Measurements from ENCODE around the gene ZIC5. TPM values are rescaled to one million over a fixed set of nuclear protein-coding genes. Genes with fewer than 3 reads are reported as not detected.

Gene ZIC5
- total RNA-seq, 1 donor from 2014 or later = not detected

DNA sequence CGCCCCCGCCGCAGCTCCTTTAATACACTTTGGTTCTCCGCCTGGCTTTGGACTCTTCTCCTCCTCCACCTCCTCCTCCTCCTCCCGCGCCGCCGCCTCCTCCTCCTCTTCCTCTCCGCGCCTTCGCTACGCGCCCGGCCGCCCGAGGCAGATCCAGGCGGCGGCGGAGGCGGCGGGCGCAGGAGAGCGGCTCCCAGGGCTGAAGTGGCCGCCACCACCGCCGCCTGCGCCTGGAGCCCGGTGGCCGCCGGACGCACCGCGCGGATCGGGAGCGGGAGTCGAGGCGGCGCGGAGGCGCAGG, 10.1 kb upstream of the ZIC5 start, which contains the start of gene ZIC2:
ZIC2 (plus strand) TSS at position 50 of the 301 bp plus-strand sequence. CDS start 281 bp downstream, outside the sequence.
- no peak for DNase-seq (ENCODE audit: low read depth)
- no peak for FAIRE-seq
- Histone ChIP-seq H3K27me3 (ENCODE audit: control insufficient read depth, insufficient read depth, low read length) (peaks cover 64% of the 10 kb centered on the region), H3K4me3 (ENCODE audit: low read depth, low read length) (peak within 1 kb of the TSS; percentile 47), H3K36me3 (ENCODE audit: control insufficient read depth, insufficient read depth, low read length) (no peaks in the 10 kb centered on the region)
- TF ChIP-seq, protein P1, sequence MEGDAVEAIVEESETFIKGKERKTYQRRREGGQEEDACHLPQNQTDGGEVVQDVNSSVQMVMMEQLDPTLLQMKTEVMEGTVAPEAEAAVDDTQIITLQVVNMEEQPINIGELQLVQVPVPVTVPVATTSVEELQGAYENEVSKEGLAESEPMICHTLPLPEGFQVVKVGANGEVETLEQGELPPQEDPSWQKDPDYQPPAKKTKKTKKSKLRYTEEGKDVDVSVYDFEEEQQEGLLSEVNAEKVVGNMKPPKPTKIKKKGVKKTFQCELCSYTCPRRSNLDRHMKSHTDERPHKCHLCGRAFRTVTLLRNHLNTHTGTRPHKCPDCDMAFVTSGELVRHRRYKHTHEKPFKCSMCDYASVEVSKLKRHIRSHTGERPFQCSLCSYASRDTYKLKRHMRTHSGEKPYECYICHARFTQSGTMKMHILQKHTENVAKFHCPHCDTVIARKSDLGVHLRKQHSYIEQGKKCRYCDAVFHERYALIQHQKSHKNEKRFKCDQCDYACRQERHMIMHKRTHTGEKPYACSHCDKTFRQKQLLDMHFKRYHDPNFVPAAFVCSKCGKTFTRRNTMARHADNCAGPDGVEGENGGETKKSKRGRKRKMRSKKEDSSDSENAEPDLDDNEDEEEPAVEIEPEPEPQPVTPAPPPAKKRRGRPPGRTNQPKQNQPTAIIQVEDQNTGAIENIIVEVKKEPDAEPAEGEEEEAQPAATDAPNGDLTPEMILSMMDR (IDR thresholded peaks at IDR 0.05; ENCODE audit: insufficient read depth, low read length, severe bottlenecking) = no peak

DNA sequence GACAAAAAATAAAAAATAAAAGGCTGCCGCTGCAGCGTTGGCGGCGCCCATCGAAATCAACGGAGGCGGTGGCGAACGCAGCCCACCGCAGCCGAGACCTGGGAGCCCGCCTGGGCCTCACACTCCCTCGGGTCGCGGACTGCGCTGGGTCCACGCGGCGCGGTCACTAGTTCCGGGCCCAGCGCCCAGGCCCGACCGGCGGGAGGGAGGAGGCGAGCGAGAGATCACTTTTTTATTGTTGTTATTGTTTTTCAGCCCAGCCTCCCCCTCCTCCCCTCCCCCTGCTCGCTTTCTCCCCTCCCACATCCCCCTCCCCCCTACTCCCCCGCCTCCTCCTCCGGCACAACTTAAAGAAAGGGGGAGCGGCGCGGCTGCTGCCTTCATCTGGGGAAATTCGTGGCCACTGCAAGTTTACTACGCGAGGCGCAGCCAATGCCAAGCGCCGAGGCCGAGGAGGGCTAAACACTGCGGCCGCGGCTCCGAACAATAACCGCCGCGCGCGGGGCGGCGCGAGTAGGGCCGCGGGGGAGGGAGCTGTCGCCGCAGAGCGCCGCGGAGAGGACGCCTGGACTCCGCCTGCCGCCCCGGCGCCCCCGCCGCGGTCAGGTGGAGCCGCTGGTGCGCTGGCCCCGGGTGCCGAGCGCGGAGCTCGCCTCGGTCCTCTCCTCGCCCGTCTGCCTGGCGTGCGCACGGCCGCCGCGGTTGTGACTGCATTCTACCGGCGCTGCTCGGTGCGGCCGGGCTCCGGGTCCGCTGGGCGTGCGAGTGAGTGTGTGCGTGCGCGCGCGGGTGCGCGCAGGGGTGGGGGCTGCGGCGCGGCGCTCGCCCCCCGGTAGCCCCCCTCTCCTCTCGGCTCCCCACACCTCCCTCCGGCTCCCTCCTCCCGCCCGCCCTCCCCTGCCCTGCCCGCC, 9.5 kb upstream of the ZIC5 start:
- TF ChIP-seq, protein P1 (IDR thresholded peaks at IDR 0.05; ENCODE audit: insufficient read depth, low read length, severe bottlenecking) = no peak
- Histone ChIP-seq H3K4me3 (ENCODE audit: low read depth, low read length) (peak overlapping the region; percentile 47), H3K27me3 (ENCODE audit: control insufficient read depth, insufficient read depth, low read length) (peaks cover 65% of the 10 kb centered on the region), H3K36me3 (ENCODE audit: control insufficient read depth, insufficient read depth, low read length) (no peaks in the 10 kb centered on the region)
- no peak for FAIRE-seq
- no peak for DNase-seq (ENCODE audit: low read depth)

DNA sequence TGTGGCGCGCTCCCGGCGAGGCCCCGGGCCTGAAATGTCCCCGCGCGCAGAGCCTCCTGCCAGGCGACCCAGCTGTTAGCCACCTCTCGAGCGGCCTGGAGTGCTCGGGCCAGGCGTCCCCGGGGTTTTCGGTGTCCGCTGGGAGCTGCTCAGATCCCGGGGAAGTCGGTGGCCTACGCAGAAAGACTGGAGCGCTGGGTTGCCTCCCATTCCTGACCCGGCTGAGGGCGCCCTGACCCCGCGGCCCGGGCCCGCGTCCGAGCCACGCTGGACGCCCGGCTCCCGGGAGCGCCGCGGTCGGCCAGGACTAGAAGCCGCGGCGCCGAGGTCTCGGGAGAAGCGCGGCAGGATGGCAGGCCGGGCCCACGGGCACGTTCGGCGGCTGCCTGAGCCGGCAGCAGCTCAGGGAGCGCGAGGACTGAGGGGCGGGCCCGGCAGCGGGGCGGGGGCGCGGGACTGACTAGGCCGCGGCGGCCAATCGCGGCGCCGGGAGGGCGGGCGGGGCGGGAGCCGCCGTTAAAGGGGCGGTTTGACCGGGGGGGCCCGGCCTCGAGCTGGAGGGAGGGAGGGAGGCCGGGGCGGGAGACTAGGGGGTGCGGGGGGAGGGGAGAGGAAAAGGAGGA, 8.7 kb upstream of the ZIC5 start:
- FAIRE-seq (no peak), DNase-seq (ENCODE audit: low read depth) (peak; percentile 25)
- TF ChIP-seq, protein P1 (IDR thresholded peaks at IDR 0.05; ENCODE audit: insufficient read depth, low read length, severe bottlenecking) = no peak
- Histone ChIP-seq H3K36me3 (ENCODE audit: control insufficient read depth, insufficient read depth, low read length) (no peaks in the 10 kb centered on the region), H3K4me3 (ENCODE audit: low read depth, low read length) (peak overlapping the region; percentile 47), H3K27me3 (ENCODE audit: control insufficient read depth, insufficient read depth, low read length) (peaks cover 71% of the 10 kb centered on the region)

DNA sequence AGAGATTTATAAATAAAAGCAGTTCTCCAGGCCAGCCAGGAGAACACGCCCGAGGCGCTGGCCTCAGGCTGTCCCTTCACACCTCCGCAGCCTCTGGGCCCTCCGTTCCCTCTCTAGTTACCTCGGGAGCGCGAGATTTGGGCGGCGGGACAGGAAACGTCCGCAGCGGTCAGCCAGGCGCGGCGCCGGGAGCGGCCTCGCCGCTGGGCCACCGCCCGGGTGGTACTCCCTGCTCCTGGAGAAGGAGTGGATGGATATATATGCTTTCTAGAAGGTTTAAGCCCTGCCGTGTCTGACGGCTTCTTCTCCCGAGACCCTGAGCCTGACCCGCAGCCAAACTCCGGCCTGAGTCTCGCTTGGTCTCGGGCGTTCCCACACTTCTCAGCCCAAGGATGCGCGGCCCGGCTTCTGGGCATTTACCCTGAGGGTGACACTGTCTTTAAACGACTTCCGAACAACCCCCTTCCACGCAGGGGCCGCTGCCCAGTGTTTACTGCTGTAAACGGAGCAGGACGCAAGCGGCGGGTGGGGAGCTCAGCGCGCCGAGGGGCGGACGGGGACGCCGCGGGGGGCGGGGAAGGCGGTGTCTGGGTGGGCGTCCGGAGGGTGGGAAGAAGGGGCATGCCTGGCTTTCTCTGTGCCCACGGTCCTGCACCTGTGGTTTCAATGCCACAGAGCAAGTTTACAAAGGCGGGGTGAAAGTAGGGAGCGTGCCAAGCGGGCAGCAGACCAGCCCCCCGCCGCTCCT, 8.1 kb upstream of the ZIC5 start:
- H3K36me3 ChIP-seq (ENCODE audit: control insufficient read depth, insufficient read depth, low read length) = no peaks in the 10 kb centered on the region
- H3K27me3 ChIP-seq (ENCODE audit: control insufficient read depth, insufficient read depth, low read length) = peaks cover 73% of the 10 kb centered on the region
- H3K4me3 ChIP-seq (ENCODE audit: low read depth, low read length) = no peak overlapping the region
- DNase-seq (ENCODE audit: low read depth) (no peak), FAIRE-seq (no peak)
- TF ChIP-seq, protein P1 (IDR thresholded peaks at IDR 0.05; ENCODE audit: insufficient read depth, low read length, severe bottlenecking) = no peak

DNA sequence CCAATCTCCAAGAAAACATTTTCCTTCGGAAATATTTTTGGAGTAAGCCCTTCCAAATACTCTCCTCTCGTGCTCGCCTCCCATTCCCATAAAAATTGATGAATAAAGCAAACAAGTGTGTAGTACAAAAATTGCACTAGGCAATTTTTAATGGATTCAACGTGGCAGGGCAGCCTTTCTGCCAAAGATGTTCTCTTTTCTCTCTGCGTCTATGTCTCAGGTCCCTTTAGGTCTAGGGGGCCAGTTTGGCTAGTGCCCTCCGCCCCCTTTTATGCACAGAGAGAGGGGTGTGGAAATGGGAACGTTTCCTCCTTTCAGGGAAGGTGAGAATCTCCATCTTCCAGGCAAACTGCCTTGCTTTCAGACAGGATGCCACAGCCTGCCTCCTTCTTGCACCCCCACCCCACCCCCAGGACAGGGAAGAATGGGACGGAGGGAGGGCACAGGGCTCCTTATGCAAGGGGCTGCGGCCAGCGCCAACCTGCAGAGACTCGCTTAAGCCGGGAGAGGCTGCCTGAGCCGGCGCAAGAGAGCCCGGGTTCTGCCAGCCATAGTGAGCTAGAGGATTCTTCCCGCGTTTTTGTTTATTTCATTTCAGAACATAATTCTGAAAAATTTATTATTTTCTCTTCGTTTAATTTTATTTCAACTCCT, 7.4 kb upstream of the ZIC5 start:
- FAIRE-seq (no peak), DNase-seq (ENCODE audit: low read depth) (no peak)
- no peaks in the 10 kb centered on the region for H3K36me3 ChIP-seq (ENCODE audit: control insufficient read depth, insufficient read depth, low read length)
- peaks cover 72% of the 10 kb centered on the region for H3K27me3 ChIP-seq (ENCODE audit: control insufficient read depth, insufficient read depth, low read length)
- TF ChIP-seq, protein P1 (IDR thresholded peaks at IDR 0.05; ENCODE audit: insufficient read depth, low read length, severe bottlenecking) = no peak
- H3K4me3 ChIP-seq (ENCODE audit: low read depth, low read length) = no peak overlapping the region

Measured in bronchial epithelial cell (primary cell).